ENCODE measurements around the gene RYR2. TPM values are rescaled to one million over a fixed set of nuclear protein-coding genes. Genes with fewer than 3 reads are reported as not detected.

Gene RYR2
- polyA plus RNA-seq, 2 of the 4 experiments (the other 2 are of a cell fraction): 0.06 TPM; not detected in 1

DNA sequence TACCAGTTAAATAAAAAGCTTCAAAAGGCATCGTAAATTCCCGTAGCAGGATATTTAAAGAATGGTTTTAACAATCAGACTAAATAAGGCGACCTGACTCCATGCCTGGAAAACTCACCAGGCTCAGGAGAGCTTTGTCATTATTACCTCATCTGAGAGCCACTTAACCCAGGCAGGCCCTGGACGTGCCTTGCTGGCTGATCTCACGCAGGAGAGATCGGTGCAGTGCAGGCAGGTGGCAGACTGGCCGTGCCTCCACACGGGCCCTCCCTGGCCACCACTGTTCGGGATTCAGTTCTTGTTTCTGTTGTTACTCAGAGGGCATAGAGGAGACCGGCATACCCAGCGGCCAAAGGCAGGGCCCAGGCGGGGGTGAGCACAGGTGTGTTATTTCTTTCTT, 44.1 kb upstream of the RYR2 start:
- no peak overlapping the region for H3K4me2 ChIP-seq
- FAIRE-seq (no peak), ATAC-seq (peak in 1 of 2 experiments; percentile 49; a peak in 3 of 6 replicates), DNase-seq (ENCODE audit: low read depth in 1 of 2, low spot score in 1 of 2) (no peak)
- ChIA-PET POLR2A (no interaction called here), CTCF (no interaction called here)
- TF ChIP-seq, protein P1, sequence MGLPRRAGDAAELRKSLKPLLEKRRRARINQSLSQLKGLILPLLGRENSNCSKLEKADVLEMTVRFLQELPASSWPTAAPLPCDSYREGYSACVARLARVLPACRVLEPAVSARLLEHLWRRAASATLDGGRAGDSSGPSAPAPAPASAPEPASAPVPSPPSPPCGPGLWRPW (IDR thresholded peaks at IDR 0.05): no peak
- no peak for TF ChIP-seq HOXB5 (CRISPR knock-in tag; IDR thresholded peaks at IDR 0.05)
- TF ChIP-seq HOXA7 (CRISPR knock-in tag; IDR thresholded peaks at IDR 0.05): no peak
- TF ChIP-seq, protein P2, sequence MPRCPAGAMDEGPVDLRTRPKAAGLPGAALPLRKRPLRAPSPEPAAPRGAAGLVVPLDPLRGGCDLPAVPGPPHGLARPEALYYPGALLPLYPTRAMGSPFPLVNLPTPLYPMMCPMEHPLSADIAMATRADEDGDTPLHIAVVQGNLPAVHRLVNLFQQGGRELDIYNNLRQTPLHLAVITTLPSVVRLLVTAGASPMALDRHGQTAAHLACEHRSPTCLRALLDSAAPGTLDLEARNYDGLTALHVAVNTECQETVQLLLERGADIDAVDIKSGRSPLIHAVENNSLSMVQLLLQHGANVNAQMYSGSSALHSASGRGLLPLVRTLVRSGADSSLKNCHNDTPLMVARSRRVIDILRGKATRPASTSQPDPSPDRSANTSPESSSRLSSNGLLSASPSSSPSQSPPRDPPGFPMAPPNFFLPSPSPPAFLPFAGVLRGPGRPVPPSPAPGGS (IDR thresholded peaks at IDR 0.05): no peak
- H3K27ac ChIP-seq: no peak overlapping the region
- no peaks in the 10 kb centered on the region for H3K4me1 ChIP-seq
- H3K4me3 ChIP-seq: no peak overlapping the region
- 48% methylated on average over 12 of the region's 12 CpGs for WGBS (ENCODE audit: missing lambda C conversion rate)
- no peaks in the 10 kb centered on the region for H3K9me3 ChIP-seq

DNA sequence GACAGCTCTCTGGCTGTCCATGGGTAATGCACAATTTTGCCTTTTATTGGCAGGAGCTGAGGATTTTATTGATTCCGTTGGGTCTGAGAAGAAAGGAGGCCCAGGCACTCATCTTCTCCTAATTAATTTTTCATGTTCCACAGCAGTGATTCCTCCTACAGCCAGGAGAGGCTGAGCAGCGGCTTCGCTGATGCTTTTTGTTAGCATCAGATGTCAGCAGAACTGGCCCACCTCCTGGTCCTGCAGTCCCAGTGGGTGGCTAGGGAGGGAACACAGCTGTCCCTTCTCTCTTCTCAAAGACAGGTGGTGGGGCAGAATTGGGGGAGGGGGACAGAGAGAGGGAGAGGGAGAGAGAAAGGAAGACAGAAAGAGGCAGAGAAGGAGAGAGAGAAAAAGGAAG, 43.4 kb upstream of the RYR2 start:
- Histone ChIP-seq H3K27ac (no peak overlapping the region), H3K4me2 (no peak overlapping the region), H3K9me3 (no peaks in the 10 kb centered on the region), H3K4me1 (no peaks in the 10 kb centered on the region), H3K4me3 (no peak overlapping the region)
- 42% methylated on average over 3 of the region's 3 CpGs for WGBS (ENCODE audit: missing lambda C conversion rate)
- TF ChIP-seq SMC3 (IDR thresholded peaks at IDR 0.05) (no peak), ZNF302 (CRISPR knock-in tag; IDR thresholded peaks at IDR 0.05) (no peak), FOXS1 (CRISPR knock-in tag; IDR thresholded peaks at IDR 0.05) (no peak), ZC3H11A (IDR thresholded peaks at IDR 0.05) (no peak), KDM5A (IDR thresholded peaks at IDR 0.05) (no peak), HEYL (CRISPR knock-in tag; IDR thresholded peaks at IDR 0.05) (no peak), RNF2 (IDR thresholded peaks at IDR 0.05; ENCODE audit: borderline replicate concordance, low read depth) (no peak), CBX8 (IDR thresholded peaks at IDR 0.05) (no peak), CBX2 (IDR thresholded peaks at IDR 0.05; ENCODE audit: borderline replicate concordance, low read depth) (no peak), FOSL2 (IDR thresholded peaks at IDR 0.05) (no peak), FOSL2 (CRISPR knock-in tag; IDR thresholded peaks at IDR 0.05) (no peak)
- ChIA-PET CTCF (no interaction called here), POLR2A (no interaction called here)
- ATAC-seq (no peak), DNase-seq (ENCODE audit: low read depth in 1 of 2, low spot score in 1 of 2) (no peak), FAIRE-seq (no peak)

DNA sequence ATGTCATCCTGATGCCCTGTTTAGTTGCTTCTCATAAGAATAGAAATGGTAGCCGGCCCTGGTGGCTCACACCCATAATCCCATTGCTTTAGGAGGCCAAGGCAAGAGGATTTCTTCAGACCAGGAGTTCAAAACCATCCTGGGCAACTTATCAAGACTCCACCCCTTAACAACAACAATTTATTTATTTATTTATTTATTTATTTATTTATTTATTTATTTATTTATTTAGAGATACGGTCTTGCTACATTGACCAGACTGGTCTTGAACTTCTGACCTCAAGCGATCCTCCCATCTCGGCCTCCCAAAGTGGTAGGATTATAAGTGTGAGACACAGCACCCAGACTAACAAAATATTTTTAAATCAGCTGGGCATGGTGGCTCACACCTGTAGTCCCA, 41.8 kb upstream of the RYR2 start:
- ChIA-PET CTCF (no interaction called here), POLR2A (no interaction called here)
- FAIRE-seq (no peak), DNase-seq (ENCODE audit: low read depth in 1 of 2, low spot score in 1 of 2) (no peak), ATAC-seq (no peak)
- no peak overlapping the region for H3K27ac ChIP-seq
- H3K4me2 ChIP-seq: no peak overlapping the region
- no peaks in the 10 kb centered on the region for H3K4me1 ChIP-seq
- TF ChIP-seq MAZ (IDR thresholded peaks at IDR 0.05; ENCODE audit: borderline replicate concordance, low read depth, low read length): no peak
- peak; percentile 77 for TF ChIP-seq ZC3H11A (IDR thresholded peaks at IDR 0.05)
- WGBS (ENCODE audit: missing lambda C conversion rate): 41% methylated on average over 4 of the region's 4 CpGs
- no peaks in the 10 kb centered on the region for H3K9me3 ChIP-seq
- H3K4me3 ChIP-seq: no peak overlapping the region

DNA sequence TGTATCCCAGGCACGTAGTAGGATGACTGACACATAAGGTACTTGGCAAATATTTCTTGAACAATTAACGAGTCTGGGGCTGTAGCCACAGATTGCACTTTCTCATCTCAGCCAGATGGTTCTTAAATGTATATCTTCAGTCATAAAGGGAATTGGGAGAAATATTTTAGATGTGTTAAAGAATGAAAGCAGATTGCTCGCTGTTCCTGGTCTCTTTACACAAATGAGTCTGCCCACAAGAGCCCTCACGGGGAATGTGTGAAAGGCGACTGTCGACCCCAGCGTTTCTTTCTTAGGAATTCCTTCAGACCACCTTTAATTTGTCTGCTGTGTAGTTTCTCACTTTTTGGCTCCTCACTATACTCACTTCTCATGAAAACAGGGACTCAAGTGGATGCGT, 38.5 kb upstream of the RYR2 start:
- no peak for TF ChIP-seq JUNB (IDR thresholded peaks at IDR 0.05)
- TF ChIP-seq, protein P1 (IDR thresholded peaks at IDR 0.05): no peak
- TF ChIP-seq CBX2 (IDR thresholded peaks at IDR 0.05; ENCODE audit: borderline replicate concordance, low read depth): no peak
- 39% methylated on average over 8 of the region's 8 CpGs for WGBS (ENCODE audit: missing lambda C conversion rate)
- Histone ChIP-seq H3K9me3 (no peaks in the 10 kb centered on the region), H3K4me2 (no peak overlapping the region), H3K27ac (no peak overlapping the region), H3K4me1 (no peaks in the 10 kb centered on the region), H3K4me3 (no peak overlapping the region)
- ChIA-PET POLR2A (no interaction called here), CTCF (no interaction called here)
- DNase-seq (ENCODE audit: low read depth in 1 of 2, low spot score in 1 of 2): no peak
- FAIRE-seq: no peak
- ATAC-seq: no peak

DNA sequence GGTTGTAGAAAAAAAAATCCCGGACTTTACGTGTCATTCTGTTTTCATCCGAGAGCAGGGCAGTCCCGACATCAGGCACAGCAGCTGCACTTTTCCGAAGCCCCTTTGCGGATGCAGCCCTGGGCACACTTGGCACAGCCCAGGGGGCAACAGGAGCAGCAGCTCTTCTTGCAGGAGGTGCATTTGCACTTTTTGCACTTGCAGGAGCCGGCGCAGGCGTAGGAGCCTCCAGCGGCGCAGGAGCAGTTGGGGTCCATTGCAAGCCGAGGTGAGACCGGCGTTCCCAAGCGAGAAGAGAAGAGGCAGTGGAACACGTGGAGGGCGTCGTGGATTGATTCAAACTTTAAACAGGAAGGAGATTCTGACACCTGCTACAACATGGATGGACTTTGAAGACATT, 37.9 kb upstream of the RYR2 start, which contains the start of gene MT1HL1:
Gene MT1HL1 (minus strand): TSS at position 326 of the 400 bp plus-strand sequence. CDS start 69 bp downstream, at position 257.
- no peaks in the 10 kb centered on the region for H3K9me3 ChIP-seq
- ATAC-seq: no peak
- FAIRE-seq: no peak
- H3K4me3 ChIP-seq: no peak within 1 kb of the TSS
- H3K27ac ChIP-seq: no peak within 1 kb of the TSS
- 62% methylated on average over 18 of the region's 18 CpGs for WGBS (ENCODE audit: missing lambda C conversion rate)
- DNase-seq (ENCODE audit: low read depth in 1 of 2, low spot score in 1 of 2): no peak
- POLR2A ChIA-PET: no interaction called here
- CTCF ChIA-PET: no interaction called here
- no peaks in the 10 kb centered on the region for H3K4me1 ChIP-seq
- H3K4me2 ChIP-seq: no peak within 1 kb of the TSS
- TF ChIP-seq, protein P3, sequence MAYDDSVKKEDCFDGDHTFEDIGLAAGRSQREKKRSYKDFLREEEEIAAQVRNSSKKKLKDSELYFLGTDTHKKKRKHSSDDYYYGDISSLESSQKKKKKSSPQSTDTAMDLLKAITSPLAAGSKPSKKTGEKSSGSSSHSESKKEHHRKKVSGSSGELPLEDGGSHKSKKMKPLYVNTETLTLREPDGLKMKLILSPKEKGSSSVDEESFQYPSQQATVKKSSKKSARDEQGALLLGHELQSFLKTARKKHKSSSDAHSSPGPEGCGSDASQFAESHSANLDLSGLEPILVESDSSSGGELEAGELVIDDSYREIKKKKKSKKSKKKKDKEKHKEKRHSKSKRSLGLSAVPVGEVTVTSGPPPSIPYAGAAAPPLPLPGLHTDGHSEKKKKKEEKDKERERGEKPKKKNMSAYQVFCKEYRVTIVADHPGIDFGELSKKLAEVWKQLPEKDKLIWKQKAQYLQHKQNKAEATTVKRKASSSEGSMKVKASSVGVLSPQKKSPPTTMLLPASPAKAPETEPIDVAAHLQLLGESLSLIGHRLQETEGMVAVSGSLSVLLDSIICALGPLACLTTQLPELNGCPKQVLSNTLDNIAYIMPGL (CRISPR knock-in tag; IDR thresholded peaks at IDR 0.05; ENCODE audit: borderline replicate concordance): no peak
- TF ChIP-seq TP53 (CRISPR knock-in tag; IDR thresholded peaks at IDR 0.05) (no peak), FOXS1 (CRISPR knock-in tag; IDR thresholded peaks at IDR 0.05) (no peak), RCOR1 (IDR thresholded peaks at IDR 0.05; ENCODE audit: low read depth, low read length) (no peak), NFE2L2 (conservative IDR thresholded peaks at IDR 0.05; ENCODE audit: low read length) (no peak)
- TF ChIP-seq, protein P4, sequence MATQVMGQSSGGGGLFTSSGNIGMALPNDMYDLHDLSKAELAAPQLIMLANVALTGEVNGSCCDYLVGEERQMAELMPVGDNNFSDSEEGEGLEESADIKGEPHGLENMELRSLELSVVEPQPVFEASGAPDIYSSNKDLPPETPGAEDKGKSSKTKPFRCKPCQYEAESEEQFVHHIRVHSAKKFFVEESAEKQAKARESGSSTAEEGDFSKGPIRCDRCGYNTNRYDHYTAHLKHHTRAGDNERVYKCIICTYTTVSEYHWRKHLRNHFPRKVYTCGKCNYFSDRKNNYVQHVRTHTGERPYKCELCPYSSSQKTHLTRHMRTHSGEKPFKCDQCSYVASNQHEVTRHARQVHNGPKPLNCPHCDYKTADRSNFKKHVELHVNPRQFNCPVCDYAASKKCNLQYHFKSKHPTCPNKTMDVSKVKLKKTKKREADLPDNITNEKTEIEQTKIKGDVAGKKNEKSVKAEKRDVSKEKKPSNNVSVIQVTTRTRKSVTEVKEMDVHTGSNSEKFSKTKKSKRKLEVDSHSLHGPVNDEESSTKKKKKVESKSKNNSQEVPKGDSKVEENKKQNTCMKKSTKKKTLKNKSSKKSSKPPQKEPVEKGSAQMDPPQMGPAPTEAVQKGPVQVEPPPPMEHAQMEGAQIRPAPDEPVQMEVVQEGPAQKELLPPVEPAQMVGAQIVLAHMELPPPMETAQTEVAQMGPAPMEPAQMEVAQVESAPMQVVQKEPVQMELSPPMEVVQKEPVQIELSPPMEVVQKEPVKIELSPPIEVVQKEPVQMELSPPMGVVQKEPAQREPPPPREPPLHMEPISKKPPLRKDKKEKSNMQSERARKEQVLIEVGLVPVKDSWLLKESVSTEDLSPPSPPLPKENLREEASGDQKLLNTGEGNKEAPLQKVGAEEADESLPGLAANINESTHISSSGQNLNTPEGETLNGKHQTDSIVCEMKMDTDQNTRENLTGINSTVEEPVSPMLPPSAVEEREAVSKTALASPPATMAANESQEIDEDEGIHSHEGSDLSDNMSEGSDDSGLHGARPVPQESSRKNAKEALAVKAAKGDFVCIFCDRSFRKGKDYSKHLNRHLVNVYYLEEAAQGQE (IDR thresholded peaks at IDR 0.05): no peak

Data from A549 (cell line).